Spinal cord (tissue), 10 donors: ENCODE measurements around the gene SMYD2. TPM values are rescaled to one million over a fixed set of nuclear protein-coding genes. Genes with fewer than 3 reads are reported as not detected.

ENCODE experiments used
- DNase-seq, 6 donors: peaks; one replicate each; pipeline versions ENCODE4 v3.0.0 to v3.0.0-alpha.2; 2013 to 2015; ENCODE audit warnings: low spot score in 6 of 6, low read depth in 4 of 6
- H3K27ac ChIP-seq: one replicate; pipeline ENCODE4 v1.5.1; 2013; ENCODE audit warnings: low read depth, low read length, control low read depth
- H3K27me3 ChIP-seq: one replicate; pipeline ENCODE4 v1.6.1; 2013; ENCODE audit warnings: low read length; ENCODE audit not compliant: control insufficient read depth, insufficient read depth
- H3K36me3 ChIP-seq: one replicate; pipeline ENCODE4 v1.6.1; 2013; ENCODE audit warnings: low read length; ENCODE audit not compliant: control insufficient read depth, insufficient read depth
- H3K4me1 ChIP-seq: one replicate; pipeline ENCODE4 v1.6.1; 2013; ENCODE audit warnings: low read length; ENCODE audit not compliant: control insufficient read depth, insufficient read depth
- H3K4me3 ChIP-seq: one replicate; pipeline ENCODE4 v1.5.1; 2013; ENCODE audit warnings: low read depth, low read length, control low read depth
- H3K9me3 ChIP-seq: one replicate; pipeline ENCODE4 v1.6.1; 2013; ENCODE audit warnings: low read length; ENCODE audit not compliant: control insufficient read depth, insufficient read depth
- WGBS: methylation state at CpG from one replicate; pipeline ENCODE4 v1.1.5; 2013; ENCODE audit warnings: missing lambda C conversion rate; ENCODE audit not compliant: insufficient coverage; 5-methylcytosine and 5-hydroxymethylcytosine counted together
- polyA plus RNA-seq, 2 donors: library from polyadenylated mRNA; unstranded; fragments of 120-200 nt; gene quantifications; one replicate each; pipeline ENCODE4 v1.2.1, GENCODE V29; 2013; ENCODE audit not compliant: insufficient read length in 2 of 2
- total RNA-seq, 2 donors: library from RNA; depleted of rRNA in 1 of 2; stranded (reverse); fragments of 120-200 nt in 1 of 2; fragments of >200 nt in 1 of 2; gene quantifications; one replicate each; pipeline versions ENCODE4 v1.2.3 to v1.2.4, GENCODE V29; 2013 to 2014
- donor health status: healthy.

The SMYD2 gene
- total and polyA plus RNA-seq, 4 donors: 36.7 to 65.1 (median 52.2) TPM

DNA sequence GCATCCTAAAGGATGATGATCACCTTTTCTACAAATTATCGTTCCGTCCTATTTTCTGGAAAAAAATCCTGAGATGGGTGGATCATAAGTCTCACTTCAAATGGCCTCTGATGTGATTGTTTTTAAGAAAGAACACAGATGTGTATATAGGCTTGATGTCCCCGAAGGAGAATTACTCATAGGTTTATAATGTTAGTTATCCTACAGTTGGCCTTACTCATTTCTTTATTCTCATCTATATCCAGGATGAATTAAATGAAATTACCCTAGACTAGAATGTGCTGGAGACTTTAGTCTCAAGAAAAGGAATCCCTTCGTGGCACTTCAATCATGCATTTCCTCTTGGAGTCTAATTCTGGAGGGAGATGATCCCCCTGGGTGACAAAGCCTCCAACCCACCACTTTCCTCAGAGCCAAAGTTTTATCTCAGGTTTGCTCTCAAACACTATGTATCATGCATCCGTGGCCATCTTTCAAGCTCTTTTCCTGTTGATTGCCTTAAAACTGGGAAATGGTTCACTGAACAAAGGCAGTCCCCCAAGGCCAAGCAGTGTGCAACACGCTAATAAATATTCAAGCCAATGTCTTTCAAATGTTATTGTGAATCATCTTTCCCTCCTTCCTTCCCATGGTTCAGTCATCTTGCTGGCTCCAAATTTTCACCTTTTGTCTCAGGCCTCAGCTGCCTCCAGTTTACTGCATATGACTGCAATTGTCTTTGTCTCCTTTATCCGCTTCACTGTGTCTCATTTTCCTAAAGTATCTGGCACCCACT is 32.5 kb upstream of the SMYD2 start:
- DNase-seq: no peak
- Histone ChIP-seq H3K4me3 (no peak overlapping the region), H3K27ac (no peak overlapping the region), H3K27me3 (no peaks in the 10 kb centered on the region), H3K36me3 (no peaks in the 10 kb centered on the region), H3K9me3 (no peaks in the 10 kb centered on the region), H3K4me1 (no peaks in the 10 kb centered on the region)
- WGBS: 69% methylated on average over 4 of the region's 7 CpGs

DNA sequence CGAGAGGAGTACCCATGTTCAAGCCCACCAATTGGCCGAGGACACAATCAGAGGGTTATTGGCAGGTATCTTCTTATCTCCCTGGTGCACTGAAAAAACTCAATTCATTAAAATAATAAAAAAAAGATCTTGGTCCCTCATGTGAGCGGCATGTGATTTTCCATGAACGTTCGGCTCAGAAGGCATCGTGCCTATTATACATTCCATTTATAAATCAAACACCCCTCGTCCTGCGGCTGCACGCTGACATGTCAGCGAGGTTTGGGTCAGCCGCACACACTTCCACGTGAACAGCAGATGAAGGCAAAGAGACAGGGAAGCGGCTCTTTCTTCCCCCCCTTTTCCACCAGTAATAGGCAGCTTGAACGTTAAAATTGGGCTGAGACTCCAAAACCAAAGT is 31.3 kb upstream of the SMYD2 start:
- H3K4me3 ChIP-seq: no peak overlapping the region
- no peak for DNase-seq

DNA sequence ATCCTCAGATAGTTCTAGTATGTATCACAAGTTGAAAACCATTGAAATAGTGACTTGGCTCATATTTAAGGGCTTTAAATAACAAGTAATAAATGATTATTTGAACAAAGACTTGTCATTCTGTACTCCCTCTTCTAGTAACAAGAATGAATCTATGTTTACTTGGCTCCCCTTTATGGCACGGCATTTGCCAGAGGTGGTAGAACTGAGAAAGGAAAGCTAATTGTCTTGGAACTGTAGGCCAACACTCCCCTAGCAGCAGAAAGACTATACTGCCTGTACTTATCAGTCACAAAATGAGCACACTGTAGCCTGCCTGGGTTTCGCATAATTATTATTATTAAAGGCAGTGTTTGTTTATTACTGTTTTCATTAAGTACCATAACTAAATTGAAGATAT is 29.6 kb upstream of the SMYD2 start:
- DNase-seq: no peak
- Histone ChIP-seq H3K36me3 (no peaks in the 10 kb centered on the region), H3K27ac (no peak overlapping the region), H3K9me3 (peaks cover 2% of the 10 kb centered on the region), H3K27me3 (no peaks in the 10 kb centered on the region), H3K4me3 (no peak overlapping the region), H3K4me1 (no peaks in the 10 kb centered on the region)
- 20% methylated on average over 1 of the region's 2 CpGs for WGBS

More for the DNA sequence above, 31.3 kb upstream of the SMYD2 start:
- Histone ChIP-seq H3K4me1 (no peaks in the 10 kb centered on the region), H3K36me3 (no peaks in the 10 kb centered on the region), H3K27me3 (no peaks in the 10 kb centered on the region), H3K27ac (no peak overlapping the region), H3K9me3 (no peaks in the 10 kb centered on the region)
- WGBS: 96% methylated on average over 12 of the region's 14 CpGs

DNA sequence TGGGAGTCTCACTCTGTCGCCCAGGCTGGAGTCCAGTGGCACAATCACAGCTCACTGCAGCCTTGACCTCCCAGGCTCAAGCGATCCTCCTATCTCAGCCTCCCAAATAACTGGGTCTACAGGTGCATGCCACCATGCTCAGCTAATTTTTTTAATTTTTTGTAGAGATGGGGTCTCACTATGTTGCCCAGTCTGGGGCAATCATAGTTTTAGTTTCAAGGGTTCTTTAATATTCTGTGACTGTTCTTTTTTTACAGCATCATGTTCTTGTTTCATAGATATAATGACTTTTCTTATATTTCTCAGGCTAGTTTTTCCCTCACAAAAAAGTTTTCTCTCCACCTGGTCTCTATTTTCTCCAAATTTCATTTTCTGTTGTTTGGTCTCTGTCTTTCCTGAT is 25.4 kb upstream of the SMYD2 start:
- Histone ChIP-seq H3K9me3 (peaks cover 2% of the 10 kb centered on the region), H3K27ac (no peak overlapping the region), H3K36me3 (no peaks in the 10 kb centered on the region), H3K4me3 (no peak overlapping the region), H3K27me3 (no peaks in the 10 kb centered on the region), H3K4me1 (no peaks in the 10 kb centered on the region)
- no CpG with 5 or more reads among the region's 2 CpGs for WGBS
- no peak for DNase-seq

DNA sequence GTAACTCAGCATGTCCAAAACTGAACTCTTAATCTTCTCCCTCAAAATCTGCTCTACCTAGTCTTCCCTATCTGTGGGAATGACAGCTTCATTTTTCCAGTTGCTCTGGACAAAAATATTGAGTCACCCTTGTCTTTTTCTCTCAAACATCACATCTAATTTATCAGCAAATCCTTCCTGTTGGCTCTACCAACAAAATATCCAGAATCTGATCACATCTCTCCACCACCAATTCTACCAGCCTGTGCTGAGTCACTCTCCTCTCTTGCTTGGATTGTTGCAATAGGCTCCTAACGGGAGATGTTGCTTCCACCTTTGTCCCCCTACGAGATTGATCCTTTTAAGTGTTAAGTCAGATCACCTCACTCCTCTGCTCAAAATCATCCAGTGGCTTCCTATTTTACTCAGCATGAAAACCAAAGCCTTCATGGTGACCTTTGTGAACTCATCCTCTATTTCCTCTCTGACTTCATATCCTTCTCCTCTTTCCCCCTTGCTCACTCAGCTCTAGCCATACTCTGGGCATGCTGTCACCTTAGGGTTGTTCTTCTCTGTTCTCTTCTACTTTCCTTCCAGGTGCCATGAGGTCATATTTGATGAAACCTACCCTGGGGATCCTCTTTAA is 21.5 kb upstream of the SMYD2 start:
- no peaks in the 10 kb centered on the region for H3K36me3 ChIP-seq
- H3K9me3 ChIP-seq: peaks cover 2% of the 10 kb centered on the region
- no peak overlapping the region for H3K27ac ChIP-seq
- peaks cover 7% of the 10 kb centered on the region for H3K4me1 ChIP-seq
- DNase-seq: no peak
- WGBS: 80% methylated on average over 2 of the region's 2 CpGs
- H3K4me3 ChIP-seq: no peak overlapping the region
- H3K27me3 ChIP-seq: no peaks in the 10 kb centered on the region

DNA sequence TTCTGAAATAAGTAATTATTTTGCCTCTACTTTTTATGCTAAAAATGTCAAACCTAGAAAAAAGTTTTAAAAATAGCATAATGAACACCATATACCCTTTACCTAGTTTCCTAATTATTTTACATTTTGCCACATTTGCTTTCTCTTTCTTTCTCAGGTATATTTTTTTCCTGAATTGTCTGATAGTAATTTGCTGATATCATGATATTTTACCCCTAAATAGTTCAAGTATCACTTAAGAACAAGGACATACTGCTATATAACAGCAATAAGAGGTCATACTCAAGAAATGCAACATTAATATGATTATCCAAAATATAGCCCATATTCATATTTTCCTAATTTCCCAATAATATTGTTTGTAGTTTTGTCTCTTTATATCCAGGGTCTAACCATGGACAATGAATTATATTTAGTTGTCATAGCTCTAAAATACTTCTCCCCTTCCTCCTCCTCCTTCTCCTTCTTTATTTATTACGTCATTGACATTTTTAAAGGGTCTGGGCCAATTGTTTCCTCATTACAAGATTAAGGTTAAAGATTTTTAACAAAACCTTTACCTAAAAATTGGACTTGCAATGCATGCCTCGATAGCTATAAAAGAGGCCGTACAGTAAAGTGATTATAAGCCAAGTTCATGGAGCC is 20.3 kb upstream of the SMYD2 start:
- Histone ChIP-seq H3K4me3 (no peak overlapping the region), H3K9me3 (peaks cover 1% of the 10 kb centered on the region), H3K36me3 (no peaks in the 10 kb centered on the region), H3K27ac (no peak overlapping the region), H3K4me1 (peaks cover 7% of the 10 kb centered on the region), H3K27me3 (no peaks in the 10 kb centered on the region)
- no CpG with 5 or more reads among the region's 3 CpGs for WGBS
- no peak for DNase-seq

DNA sequence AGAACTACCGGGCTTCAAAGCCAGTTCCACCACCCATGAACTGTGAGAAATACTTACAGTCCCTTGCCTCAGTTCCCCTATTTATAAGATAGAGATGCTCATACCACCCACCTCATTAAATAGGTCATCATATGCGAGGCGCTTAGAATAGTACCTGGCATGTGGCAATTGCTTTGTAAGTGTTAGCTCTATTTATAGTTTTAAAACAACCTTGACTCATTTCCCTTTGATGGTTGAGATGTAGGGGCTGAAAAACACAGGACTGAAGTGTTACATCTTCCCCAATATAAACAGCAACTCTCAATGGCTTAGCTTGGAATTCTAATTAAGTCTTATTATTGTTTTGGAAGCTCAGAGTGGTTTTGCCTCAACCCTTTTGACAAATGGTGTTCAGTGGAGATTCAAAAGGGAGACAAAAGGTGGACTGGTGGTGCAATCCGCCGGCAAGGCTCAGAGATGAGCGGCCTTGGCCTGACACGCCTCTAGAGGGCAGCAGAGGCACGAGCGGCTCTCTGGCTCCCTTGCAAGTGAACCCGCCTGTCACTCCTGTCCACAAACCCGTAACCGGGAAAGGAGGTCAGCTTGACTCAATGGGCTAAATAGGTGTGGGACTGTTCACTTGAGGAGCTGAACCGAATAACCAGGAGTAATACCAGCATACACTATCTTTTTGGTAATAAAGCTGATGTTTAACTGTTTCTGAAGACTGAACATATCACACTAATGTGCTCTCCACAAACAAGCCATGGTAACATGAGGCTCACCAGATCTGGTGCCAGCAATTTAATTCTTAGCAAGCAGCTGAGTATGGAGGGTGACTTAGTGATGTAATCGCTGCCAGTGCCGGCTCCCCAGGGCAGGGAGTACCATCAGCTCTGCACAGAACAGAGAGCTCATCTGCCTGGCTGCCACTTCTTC is 19.5 kb upstream of the SMYD2 start:
- Histone ChIP-seq H3K9me3 (no peaks in the 10 kb centered on the region), H3K4me1 (peaks cover 7% of the 10 kb centered on the region), H3K27ac (no peak overlapping the region), H3K27me3 (no peaks in the 10 kb centered on the region), H3K36me3 (no peaks in the 10 kb centered on the region), H3K4me3 (no peak overlapping the region)
- DNase-seq: peak in 5 of 6 donors; percentile 29 to 89 (median 55)
- 10% methylated on average over 8 of the region's 15 CpGs for WGBS

DNA sequence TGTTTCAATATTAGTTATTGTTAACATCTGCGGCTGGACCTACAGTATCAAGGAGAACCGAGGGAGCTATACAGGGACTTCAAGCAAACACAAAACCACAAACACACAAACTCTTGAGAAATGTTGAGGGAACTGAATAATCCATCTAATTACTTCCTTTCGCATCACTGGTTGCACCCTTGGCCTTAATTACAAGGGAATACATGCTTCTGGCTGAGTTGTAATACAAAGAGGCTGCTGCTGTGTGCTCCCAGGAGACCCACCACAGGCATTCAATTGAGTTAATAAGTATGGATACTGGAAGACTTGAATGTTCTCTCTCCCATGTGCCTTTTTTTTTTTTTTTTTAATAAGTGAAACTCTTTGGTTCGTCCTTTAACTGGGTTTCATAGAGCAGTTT is 16.8 kb upstream of the SMYD2 start:
- no peak overlapping the region for H3K4me3 ChIP-seq
- H3K4me1 ChIP-seq: peaks cover 7% of the 10 kb centered on the region
- WGBS: no CpG with 5 or more reads among the region's 4 CpGs
- DNase-seq: peak in 3 of 6 donors; percentile 17 to 86 (median 59)
- no peaks in the 10 kb centered on the region for H3K36me3 ChIP-seq
- no peaks in the 10 kb centered on the region for H3K9me3 ChIP-seq
- H3K27ac ChIP-seq: no peak overlapping the region
- no peaks in the 10 kb centered on the region for H3K27me3 ChIP-seq

DNA sequence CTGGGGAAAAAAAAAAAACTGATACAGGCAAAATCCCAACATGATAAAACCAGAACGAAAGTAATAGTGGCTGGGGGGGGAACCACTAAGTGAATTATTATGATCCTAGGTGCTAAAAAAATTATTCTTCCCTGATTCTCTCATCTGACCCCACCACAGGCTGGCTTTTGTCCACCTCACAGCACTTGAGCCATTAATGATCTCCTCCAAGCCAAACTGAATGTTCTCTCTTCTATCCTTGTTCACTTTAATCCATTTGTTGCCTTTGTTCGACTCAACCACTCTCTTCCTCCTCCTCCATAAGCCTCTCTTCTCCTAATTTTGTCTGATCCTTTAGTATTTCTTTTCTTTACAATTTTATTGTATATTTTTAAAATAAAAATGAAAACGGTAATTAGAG is 16.0 kb upstream of the SMYD2 start:
- Histone ChIP-seq H3K36me3 (no peaks in the 10 kb centered on the region), H3K9me3 (no peaks in the 10 kb centered on the region), H3K27ac (no peak overlapping the region), H3K27me3 (no peaks in the 10 kb centered on the region), H3K4me3 (no peak overlapping the region), H3K4me1 (peaks cover 7% of the 10 kb centered on the region)
- no peak for DNase-seq
- WGBS: no CpG with 5 or more reads among the region's 3 CpGs
